Activated CD8-positive, alpha-beta memory T cell treated with anti-CD3 and anti-CD28 coated beads for 48 hours (primary cell): ENCODE data around the gene CD200R1L.

Source experiments
- DNase-seq, 3 experiments: peaks; one replicate each; pipeline ENCODE4 v3.0.0-alpha.2; 2020; ENCODE audit warnings: low read depth in 2 of 3, low spot score in 2 of 3

CD200R1L gene

GRCh38 chr3:112791736-112792135 is 54.9 kb downstream of the CD200R1L start:
- DNase-seq: no peak

- no peak for DNase-seq
Measured at GRCh38 chr3:112789787-112790186, 56.9 kb downstream of the CD200R1L start.

GRCh38 chr3:112786881-112787579 is 59.6 kb downstream of the CD200R1L start:
- DNase-seq: no peak

- DNase-seq: no peak
Measured at GRCh38 chr3:112786002-112786590, 60.6 kb downstream of the CD200R1L start.

- no peak for DNase-seq
Measured at GRCh38 chr3:112785321-112786001, 61.2 kb downstream of the CD200R1L start.

GRCh38 chr3:112782491-112782890 is 64.2 kb downstream of the CD200R1L start:
- DNase-seq: no peak

- no peak for DNase-seq
Measured at GRCh38 chr3:112781599-112781998, 65.1 kb downstream of the CD200R1L start.

- no peak for DNase-seq
Measured at GRCh38 chr3:112779558-112780480, 66.8 kb downstream of the CD200R1L start.

- no peak for DNase-seq
Measured at GRCh38 chr3:112779011-112779410, 67.7 kb downstream of the CD200R1L start.

- no peak for DNase-seq
Measured at GRCh38 chr3:112778353-112778948, 68.2 kb downstream of the CD200R1L start.

- no peak for DNase-seq
Measured at GRCh38 chr3:112777811-112778210, 68.9 kb downstream of the CD200R1L start.

- no peak for DNase-seq
Measured at GRCh38 chr3:112776836-112777235, 69.8 kb downstream of the CD200R1L start.

GRCh38 chr3:112776000-112776399 is 70.7 kb downstream of the CD200R1L start:
- DNase-seq: no peak

GRCh38 chr3:112775011-112775742 is 71.5 kb downstream of the CD200R1L start:
- no peak for DNase-seq

- no peak for DNase-seq
Measured at GRCh38 chr3:112774293-112774926, 72.3 kb downstream of the CD200R1L start.

GRCh38 chr3:112773864-112774263 is 72.8 kb downstream of the CD200R1L start:
- DNase-seq: no peak

- no peak for DNase-seq
Measured at GRCh38 chr3:112770951-112771350, 75.7 kb downstream of the CD200R1L start.

GRCh38 chr3:112770032-112770626 is 76.5 kb downstream of the CD200R1L start:
- no peak for DNase-seq

GRCh38 chr3:112769286-112769978 is 77.2 kb downstream of the CD200R1L start:
- DNase-seq: no peak
